Measurements from ENCODE around the gene SERP2. TPM values are rescaled to one million over a fixed set of nuclear protein-coding genes. Genes with fewer than 3 reads are reported as not detected.

SERP2 gene
- total RNA-seq, 5 donors from 2014 or later (not counting 1 experiment from before 2014, with no cell fraction given) = 0.44 to 0.65 (median 0.47) TPM; not detected in 2

DNA sequence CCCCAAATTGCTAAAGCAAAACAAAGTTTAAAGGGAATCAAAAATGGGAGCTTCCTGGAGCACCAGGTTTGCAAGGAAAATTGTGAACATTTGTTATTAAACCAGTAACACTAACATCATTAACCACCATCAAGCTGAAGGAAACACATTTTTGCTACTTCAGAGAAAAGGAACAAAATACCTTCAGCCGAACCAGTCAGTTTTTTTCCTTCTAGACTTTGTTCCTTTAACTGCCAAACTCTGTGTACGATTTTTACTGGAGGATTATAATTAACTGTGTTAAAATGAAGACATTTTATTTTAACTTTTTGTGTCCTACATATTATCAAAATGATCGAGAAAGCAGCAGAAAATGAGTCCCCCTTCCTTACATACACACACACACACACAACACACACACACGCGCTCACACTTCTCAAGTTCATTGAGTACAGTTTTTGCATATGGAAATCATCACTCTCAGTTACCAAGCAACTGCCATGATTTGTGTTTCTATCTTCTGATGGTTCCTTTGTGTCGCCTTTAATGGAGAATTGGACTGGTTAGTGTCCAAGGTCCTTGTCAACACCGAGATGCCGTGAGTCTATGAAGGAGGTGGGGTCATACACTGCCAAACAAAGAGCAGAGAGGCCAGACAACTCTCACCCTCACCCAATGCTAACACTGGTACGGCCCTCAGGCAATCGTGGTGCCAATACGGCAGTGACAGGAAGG is 9.8 kb upstream of the SERP2 start:
- CTCF ChIA-PET = interaction anchor here (0.5 to 0.7 kb wide), 4 partner anchors 8 to 1287 kb away, joined by 3 to 13 read pairs (median 5); no protein-coding TSS in a partner anchor
- Histone ChIP-seq H3K9me3 (no peaks in the 10 kb centered on the region), H3K27ac (ENCODE audit: low read length) (no peak overlapping the region), H3K4me3 (ENCODE audit: control insufficient read depth in 1 of 2, extremely low read depth in 1 of 2, low read length in 1 of 2) (no peak overlapping the region), H3K27me3 (replicated peaks in 1 of 2; ENCODE audit: control insufficient read depth in 2 of 2, extremely low read depth in 1 of 2, insufficient read depth in 2 of 2, low read length in 1 of 2) (peaks cover 0 to 2% of the 10 kb centered on the region in 2 experiments), H3K36me3 (ENCODE audit: control insufficient read depth in 2 of 2, extremely low read depth in 1 of 2, insufficient read depth in 1 of 2, low read length in 1 of 2) (no peaks in the 10 kb centered on the region), H3K4me1 (ENCODE audit: control insufficient read depth in 1 of 2, extremely low read depth in 1 of 2, insufficient read depth in 2 of 2, low read length in 2 of 2) (no peaks in the 10 kb centered on the region)
- Mint-ChIP-seq H3K4me3 (no peak overlapping the region), H3K27ac (no peak overlapping the region), H3K36me3 (no peaks in the 10 kb centered on the region), H3K4me1 (no peaks in the 10 kb centered on the region), H3K27me3 (peaks cover 6 to 10% of the 10 kb centered on the region in 2 donors), H3K9me3 (no peaks in the 10 kb centered on the region)
- WGBS (ENCODE audit: insufficient coverage) = 100% methylated on average over 2 of the region's 11 CpGs
- POLR2A ChIA-PET = no interaction called here
- DNase-seq (no peak), ATAC-seq (replicated peaks in 1 of 4) (no peak)

DNA sequence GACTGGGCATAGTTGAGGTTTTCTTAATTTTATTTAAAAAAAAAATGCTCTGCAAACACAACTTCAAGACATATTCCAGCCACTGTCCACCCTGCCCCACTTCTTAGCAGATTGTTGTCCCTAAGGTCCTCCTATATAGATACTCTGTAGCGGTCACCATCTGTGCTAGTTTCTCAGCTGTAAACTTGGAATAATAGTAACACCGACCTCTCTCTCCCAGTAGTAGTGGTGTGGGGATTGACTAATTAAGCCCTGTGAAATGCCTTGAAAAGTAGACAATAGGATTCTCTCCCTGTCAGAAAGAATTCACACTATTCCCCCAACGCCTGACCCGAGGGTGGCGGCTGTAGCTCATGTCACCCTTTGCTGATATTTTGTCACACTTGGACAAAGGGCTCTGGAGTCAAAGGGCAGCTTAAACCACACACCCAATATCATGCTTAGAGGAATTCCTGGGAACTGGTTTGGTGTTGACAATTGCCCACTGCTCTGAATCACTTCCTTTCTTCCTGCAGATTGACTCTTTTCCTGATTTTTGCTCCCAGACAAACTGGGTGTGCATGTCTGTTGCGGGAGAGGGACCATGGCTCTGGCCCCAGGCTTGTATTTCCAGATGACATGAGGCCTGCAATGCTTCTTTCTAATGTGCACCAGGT is 9.2 kb upstream of the SERP2 start:
- ATAC-seq (replicated peaks in 1 of 4) (no peak), DNase-seq (no peak)
- Mint-ChIP-seq H3K36me3 (no peaks in the 10 kb centered on the region), H3K27ac (no peak overlapping the region), H3K27me3 (peaks cover 6 to 16% of the 10 kb centered on the region in 2 donors), H3K9me3 (no peaks in the 10 kb centered on the region), H3K4me3 (no peak overlapping the region), H3K4me1 (no peaks in the 10 kb centered on the region)
- Histone ChIP-seq H3K36me3 (ENCODE audit: control insufficient read depth in 2 of 2, extremely low read depth in 1 of 2, insufficient read depth in 1 of 2, low read length in 1 of 2) (no peaks in the 10 kb centered on the region), H3K9me3 (no peaks in the 10 kb centered on the region), H3K27me3 (replicated peaks in 1 of 2; ENCODE audit: control insufficient read depth in 2 of 2, extremely low read depth in 1 of 2, insufficient read depth in 2 of 2, low read length in 1 of 2) (no peaks in the 10 kb centered on the region), H3K4me1 (ENCODE audit: control insufficient read depth in 1 of 2, extremely low read depth in 1 of 2, insufficient read depth in 2 of 2, low read length in 2 of 2) (no peaks in the 10 kb centered on the region), H3K4me3 (ENCODE audit: control insufficient read depth in 1 of 2, extremely low read depth in 1 of 2, low read length in 1 of 2) (no peak overlapping the region), H3K27ac (ENCODE audit: low read length) (no peak overlapping the region)
- WGBS (ENCODE audit: insufficient coverage) = 100% methylated on average over 1 of the region's 6 CpGs
- ChIA-PET CTCF (no interaction called here), POLR2A (no interaction called here)

DNA sequence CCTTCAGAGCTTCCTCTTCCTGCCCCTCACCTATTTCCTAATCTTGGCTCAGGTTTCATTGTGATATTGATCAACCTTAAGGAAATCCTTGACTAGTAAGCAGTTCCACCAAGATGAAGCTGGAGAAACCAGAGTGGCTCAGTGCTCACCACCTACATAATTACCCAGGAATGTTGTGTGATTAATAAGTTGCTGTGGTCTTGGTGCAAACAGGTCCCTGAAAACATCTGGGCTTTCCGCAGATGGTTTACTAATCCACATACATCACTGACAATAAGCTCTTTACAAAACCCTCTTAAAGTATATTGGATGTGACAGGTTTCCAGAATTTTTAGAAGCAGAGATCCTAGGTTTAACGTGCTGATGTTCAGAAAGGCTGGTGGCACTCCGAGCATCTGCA is 8.6 kb upstream of the SERP2 start:
- no peak for DNase-seq
- Histone ChIP-seq H3K4me1 (ENCODE audit: control insufficient read depth in 1 of 2, extremely low read depth in 1 of 2, insufficient read depth in 2 of 2, low read length in 2 of 2) (no peaks in the 10 kb centered on the region), H3K9me3 (no peaks in the 10 kb centered on the region), H3K36me3 (ENCODE audit: control insufficient read depth in 2 of 2, extremely low read depth in 1 of 2, insufficient read depth in 1 of 2, low read length in 1 of 2) (no peaks in the 10 kb centered on the region), H3K27ac (ENCODE audit: low read length) (no peak overlapping the region), H3K27me3 (replicated peaks in 1 of 2; ENCODE audit: control insufficient read depth in 2 of 2, extremely low read depth in 1 of 2, insufficient read depth in 2 of 2, low read length in 1 of 2) (no peaks in the 10 kb centered on the region), H3K4me3 (ENCODE audit: control insufficient read depth in 1 of 2, extremely low read depth in 1 of 2, low read length in 1 of 2) (no peak overlapping the region)
- Mint-ChIP-seq H3K4me3 (no peak overlapping the region), H3K9me3 (no peaks in the 10 kb centered on the region), H3K27me3 (peaks cover 6 to 16% of the 10 kb centered on the region in 2 donors), H3K27ac (no peak overlapping the region), H3K4me1 (no peaks in the 10 kb centered on the region), H3K36me3 (no peaks in the 10 kb centered on the region)
- no peak for ATAC-seq (replicated peaks in 1 of 4)
- ChIA-PET POLR2A (interaction anchor here in 1 of 2 donors (0.5 kb wide), 1 partner anchor 18 kb away, joined by 3 read pairs; no protein-coding TSS in a partner anchor), CTCF (no interaction called here)
- WGBS (ENCODE audit: insufficient coverage) = 85% methylated on average over 2 of the region's 3 CpGs

DNA sequence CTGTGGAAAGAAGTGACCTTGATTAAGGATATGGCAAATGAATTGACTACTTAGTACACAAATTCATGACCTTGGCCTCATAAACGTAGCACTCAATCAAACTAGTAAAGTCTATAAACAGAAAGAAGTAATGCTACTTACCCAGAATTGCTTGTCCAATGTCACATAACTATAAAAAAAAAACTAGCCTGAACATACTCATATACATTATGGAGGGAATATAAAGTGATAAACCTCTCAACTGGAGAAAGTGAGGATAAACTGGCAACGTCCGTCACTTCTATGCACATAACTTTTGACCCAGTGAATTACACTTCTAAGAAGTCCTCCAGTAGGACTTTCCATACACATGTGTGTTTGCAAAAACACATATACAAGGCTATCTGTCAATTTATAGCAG is 7.7 kb upstream of the SERP2 start:
- no peak overlapping the region for H3K4me3 Mint-ChIP-seq
- H3K9me3 Mint-ChIP-seq = no peaks in the 10 kb centered on the region
- ChIA-PET CTCF (no interaction called here), POLR2A (no interaction called here)
- Histone ChIP-seq H3K4me3 (ENCODE audit: control insufficient read depth in 1 of 2, extremely low read depth in 1 of 2, low read length in 1 of 2) (no peak overlapping the region), H3K4me1 (ENCODE audit: control insufficient read depth in 1 of 2, extremely low read depth in 1 of 2, insufficient read depth in 2 of 2, low read length in 2 of 2) (no peaks in the 10 kb centered on the region), H3K9me3 (no peaks in the 10 kb centered on the region), H3K27me3 (replicated peaks in 1 of 2; ENCODE audit: control insufficient read depth in 2 of 2, extremely low read depth in 1 of 2, insufficient read depth in 2 of 2, low read length in 1 of 2) (no peaks in the 10 kb centered on the region), H3K27ac (ENCODE audit: low read length) (no peak overlapping the region), H3K36me3 (ENCODE audit: control insufficient read depth in 2 of 2, extremely low read depth in 1 of 2, insufficient read depth in 1 of 2, low read length in 1 of 2) (no peaks in the 10 kb centered on the region)
- no CpG with 5 or more reads among the region's 3 CpGs for WGBS (ENCODE audit: insufficient coverage)
- H3K36me3 Mint-ChIP-seq = no peaks in the 10 kb centered on the region
- no peak for ATAC-seq (replicated peaks in 1 of 4)
- H3K27ac Mint-ChIP-seq = no peak overlapping the region
- peaks cover 8 to 16% of the 10 kb centered on the region in 2 donors for H3K27me3 Mint-ChIP-seq
- DNase-seq = no peak
- H3K4me1 Mint-ChIP-seq = no peaks in the 10 kb centered on the region

DNA sequence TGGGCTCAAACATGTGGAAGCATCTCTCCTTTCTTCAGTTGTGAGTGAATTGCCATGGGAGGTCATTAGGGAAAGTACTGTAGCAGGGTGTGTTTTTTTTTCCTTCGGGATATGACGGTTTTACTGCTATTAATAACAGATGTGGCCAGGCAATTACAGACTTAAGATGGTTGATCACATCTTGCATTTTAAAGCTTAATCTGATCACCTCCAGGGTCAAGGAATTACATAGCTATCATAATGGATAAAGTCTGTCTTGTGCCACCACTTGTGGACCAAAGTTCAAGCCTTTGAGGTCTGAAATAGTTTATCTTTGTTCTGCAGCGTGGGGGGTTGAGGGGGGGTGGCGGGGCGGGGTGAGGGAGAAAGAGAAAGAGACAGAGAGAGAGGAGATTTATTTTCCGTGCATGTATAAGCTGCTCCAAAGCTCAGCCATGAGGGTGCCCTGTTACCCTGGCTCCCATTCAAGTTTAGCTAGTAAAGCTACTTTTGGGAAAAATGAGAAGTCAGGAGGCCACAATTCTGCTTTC is 5.5 kb upstream of the SERP2 start:
- ChIA-PET POLR2A (interaction anchor here in 1 of 2 donors (0.7 kb wide), 1 partner anchor 64 kb away, joined by 3 read pairs; no protein-coding TSS in a partner anchor), CTCF (no interaction called here)
- Histone ChIP-seq H3K4me1 (ENCODE audit: control insufficient read depth in 1 of 2, extremely low read depth in 1 of 2, insufficient read depth in 2 of 2, low read length in 2 of 2) (no peaks in the 10 kb centered on the region), H3K27me3 (replicated peaks in 1 of 2; ENCODE audit: control insufficient read depth in 2 of 2, extremely low read depth in 1 of 2, insufficient read depth in 2 of 2, low read length in 1 of 2) (peaks cover 0 to 8% of the 10 kb centered on the region in 2 experiments), H3K9me3 (no peaks in the 10 kb centered on the region), H3K36me3 (ENCODE audit: control insufficient read depth in 2 of 2, extremely low read depth in 1 of 2, insufficient read depth in 1 of 2, low read length in 1 of 2) (no peaks in the 10 kb centered on the region), H3K27ac (ENCODE audit: low read length) (no peak overlapping the region), H3K4me3 (ENCODE audit: control insufficient read depth in 1 of 2, extremely low read depth in 1 of 2, low read length in 1 of 2) (no peak overlapping the region)
- ATAC-seq (replicated peaks in 1 of 4) (no peak), DNase-seq (no peak)
- H3K4me1 Mint-ChIP-seq = peaks cover 0 to 2% (median 0%) of the 10 kb centered on the region in 3 donors
- H3K27me3 Mint-ChIP-seq = peaks cover 19 to 31% of the 10 kb centered on the region in 2 donors
- H3K36me3 Mint-ChIP-seq = no peaks in the 10 kb centered on the region
- no peak overlapping the region for H3K27ac Mint-ChIP-seq
- no peaks in the 10 kb centered on the region for H3K9me3 Mint-ChIP-seq
- WGBS (ENCODE audit: insufficient coverage) = 83% methylated on average over 4 of the region's 6 CpGs
- H3K4me3 Mint-ChIP-seq = no peak overlapping the region

DNA sequence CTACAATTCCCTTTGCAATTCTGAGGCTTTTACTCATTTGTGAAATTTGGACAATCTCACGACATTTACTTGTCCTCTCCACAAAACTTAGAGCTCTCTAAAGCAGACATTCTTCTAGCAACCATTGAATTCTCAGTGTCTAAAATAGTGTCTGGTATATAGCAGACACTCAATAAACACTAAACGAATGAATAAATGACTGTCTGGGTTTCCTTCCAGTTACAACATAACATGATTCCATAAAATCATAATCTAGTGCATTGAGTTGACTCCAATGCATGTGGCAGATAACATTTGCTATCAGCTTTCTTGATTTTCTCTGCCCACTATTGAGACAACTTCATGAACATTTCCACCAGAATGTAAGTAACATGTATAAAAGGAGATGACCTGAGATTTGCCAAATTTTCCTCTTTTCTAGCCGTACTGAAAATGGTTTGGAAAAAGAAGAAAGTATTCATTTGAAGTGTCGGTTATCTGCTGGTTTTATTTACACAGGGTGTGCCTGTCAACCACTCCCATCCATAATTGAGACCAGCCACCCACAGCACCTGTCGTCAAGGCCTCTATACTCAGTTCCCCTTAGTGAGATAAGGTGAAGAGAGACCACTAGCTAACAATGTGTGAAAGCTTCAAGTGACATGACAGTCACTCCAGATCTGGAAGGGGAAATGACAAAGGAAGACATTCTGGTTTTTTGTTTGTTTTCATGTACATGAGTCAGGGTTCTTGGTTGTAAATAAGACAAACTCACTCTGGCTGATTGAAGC is 4.8 kb upstream of the SERP2 start:
- Mint-ChIP-seq H3K27ac (no peak overlapping the region), H3K27me3 (peaks cover 19 to 32% of the 10 kb centered on the region in 2 donors), H3K9me3 (no peaks in the 10 kb centered on the region), H3K4me3 (no peak overlapping the region), H3K36me3 (no peaks in the 10 kb centered on the region), H3K4me1 (peaks cover 0 to 2% (median 0%) of the 10 kb centered on the region in 3 donors)
- Histone ChIP-seq H3K27ac (ENCODE audit: low read length) (no peak overlapping the region), H3K9me3 (no peaks in the 10 kb centered on the region), H3K36me3 (ENCODE audit: control insufficient read depth in 2 of 2, extremely low read depth in 1 of 2, insufficient read depth in 1 of 2, low read length in 1 of 2) (no peaks in the 10 kb centered on the region), H3K27me3 (replicated peaks in 1 of 2; ENCODE audit: control insufficient read depth in 2 of 2, extremely low read depth in 1 of 2, insufficient read depth in 2 of 2, low read length in 1 of 2) (peaks cover 0 to 12% of the 10 kb centered on the region in 2 experiments), H3K4me3 (ENCODE audit: control insufficient read depth in 1 of 2, extremely low read depth in 1 of 2, low read length in 1 of 2) (no peak overlapping the region), H3K4me1 (ENCODE audit: control insufficient read depth in 1 of 2, extremely low read depth in 1 of 2, insufficient read depth in 2 of 2, low read length in 2 of 2) (no peaks in the 10 kb centered on the region)
- DNase-seq = no peak
- ChIA-PET CTCF (interaction anchor here in 1 of 2 donors (0.6 kb wide), 1 partner anchor 12 kb away, joined by 3 read pairs; no protein-coding TSS in a partner anchor), POLR2A (no interaction called here)
- no peak for ATAC-seq (replicated peaks in 1 of 4)
- no CpG with 5 or more reads among the region's 5 CpGs for WGBS (ENCODE audit: insufficient coverage)

Data from T-cell (primary cell).